HG02970 (cell line): ENCODE data around the gene CNTN5.
A peak's percentile ranks its signal among the peaks of the same experiment; 100 is the strongest.
"Not testable (repeated sequence)": the region's sequence is repeated elsewhere in the genome, so short reads cannot be mapped to it uniquely, and the experiment has no call there.

Experiments
- ATAC-seq: cut with Tn5 transposase; IDR thresholded peaks from one replicate; pipeline ENCODE4 v1.9.1; 2021; ENCODE audit warnings: mild to moderate bottlenecking, moderate library complexity, moderate number of reproducible peaks; ENCODE audit not compliant: unreplicated experiment, low FRiP score

The CNTN5 gene

DNA sequence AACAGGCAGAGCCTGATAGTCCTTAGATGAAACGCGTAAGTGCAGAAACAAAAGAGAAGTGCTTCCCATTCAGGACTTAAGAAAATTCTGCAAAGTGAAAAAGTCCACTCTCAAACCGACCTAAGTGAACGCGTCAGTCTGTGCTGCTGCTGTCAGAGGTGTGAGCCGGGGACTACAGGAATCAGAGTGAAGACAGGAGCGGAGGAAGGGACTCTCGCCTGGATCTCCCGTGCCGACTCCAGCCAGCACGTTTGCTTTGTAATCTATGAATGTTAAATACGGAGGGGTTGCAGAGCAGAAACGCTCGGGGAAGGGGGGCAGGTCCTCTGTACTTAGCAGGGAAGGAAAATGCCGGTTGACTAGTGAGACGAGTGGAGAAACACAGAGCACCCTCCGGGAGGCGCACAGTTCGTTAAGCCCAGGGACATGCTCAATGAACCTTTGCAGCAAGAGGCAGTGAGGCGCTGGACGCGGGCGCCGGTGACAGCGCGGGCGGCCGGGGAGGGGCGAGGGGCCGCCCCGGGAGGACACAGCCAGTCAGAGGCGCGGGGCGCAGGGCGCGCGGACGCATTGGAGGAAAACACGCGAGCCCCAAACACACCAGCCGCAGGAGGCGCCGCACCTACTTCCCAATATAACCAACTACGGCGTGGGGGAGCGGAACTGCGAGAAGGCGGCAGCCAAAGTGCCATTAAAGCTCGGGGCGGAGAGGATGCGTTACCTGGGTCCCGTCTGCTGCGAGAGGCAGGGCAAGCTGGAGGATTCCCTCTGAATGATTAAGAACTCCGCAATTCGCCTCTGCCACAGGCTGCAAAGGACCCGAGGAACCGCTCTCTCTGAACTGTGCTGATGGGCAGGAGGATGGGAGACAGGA is at the start of gene CNTN5:
Gene CNTN5 (plus strand): TSS at position 598 of the 874 bp plus-strand sequence.
- no peak for ATAC-seq

DNA sequence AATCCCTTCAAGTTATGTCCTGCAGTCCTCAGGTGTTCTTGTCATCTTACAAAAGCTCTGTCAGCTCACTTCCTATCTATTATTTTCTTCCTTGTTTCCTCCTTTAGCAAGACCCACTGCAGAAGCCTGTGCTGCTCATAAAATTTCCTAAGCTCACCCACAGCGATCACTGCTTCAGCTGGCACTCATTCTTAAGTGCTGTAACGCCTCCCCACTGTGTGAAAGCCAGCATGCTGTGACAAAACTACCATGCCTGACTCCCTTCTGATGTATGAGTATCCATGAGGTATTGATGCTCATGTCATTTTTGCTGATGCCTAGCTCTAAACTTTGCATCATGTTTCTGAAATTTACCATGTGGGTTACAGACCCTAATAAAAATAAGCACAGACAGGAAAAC is 41.5 kb upstream of the CNTN5 start:
- no peak for ATAC-seq

DNA sequence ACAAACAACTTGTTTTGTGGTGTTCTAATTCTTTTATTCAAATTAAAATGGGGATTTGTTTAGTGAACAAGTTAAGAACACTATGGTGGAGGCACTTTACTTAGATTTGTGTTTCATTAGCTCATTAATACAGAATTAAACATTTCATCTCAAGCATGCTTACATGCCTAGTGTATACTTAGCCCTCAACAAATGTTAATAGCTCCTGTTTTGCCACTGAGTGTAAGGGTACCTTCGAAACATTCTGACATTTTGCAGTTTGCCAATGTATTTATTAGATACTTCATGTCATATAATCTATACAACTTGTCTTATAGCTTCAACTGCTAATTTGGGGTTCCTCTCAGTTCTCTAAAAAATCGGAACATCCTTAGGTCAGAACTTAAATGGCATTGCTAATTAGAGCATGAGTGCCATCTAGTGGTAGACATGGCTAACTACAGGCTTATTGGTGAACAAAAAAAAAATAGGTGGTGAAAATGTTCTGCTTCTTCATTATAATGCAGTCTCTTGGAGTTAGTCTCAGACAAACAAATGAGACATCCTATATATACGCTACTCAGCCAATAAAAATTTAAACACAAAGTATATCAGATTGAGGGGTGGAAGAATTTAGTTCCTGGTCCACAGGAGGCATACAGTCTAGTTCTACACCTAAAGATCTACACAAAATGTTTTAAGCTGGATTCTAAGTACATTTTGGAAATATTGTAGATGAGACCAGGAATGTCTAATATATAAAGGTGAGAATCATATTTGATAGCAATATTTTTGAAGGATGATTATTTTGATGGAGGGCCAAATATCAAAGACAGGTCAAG is 4.9 kb upstream of the CNTN5 start:
- no peak for ATAC-seq

DNA sequence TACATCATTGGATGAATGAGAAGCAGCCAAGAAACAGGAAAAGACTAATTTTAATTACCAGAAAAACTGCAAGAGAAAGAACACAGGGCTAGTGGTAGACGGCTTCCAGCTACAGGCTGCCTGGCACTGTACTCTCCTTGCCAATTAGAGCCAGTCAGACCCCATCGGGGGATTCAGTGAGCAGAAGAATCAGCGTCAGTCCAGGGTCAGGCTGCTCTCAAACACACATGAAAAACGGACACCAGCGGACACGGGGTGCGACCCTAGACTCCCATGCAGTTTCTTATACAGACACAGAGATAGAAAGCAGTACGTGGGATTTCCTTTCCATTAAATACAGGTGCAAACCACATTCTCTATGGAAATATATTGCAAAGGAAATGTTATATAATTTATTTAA is 1.1 kb upstream of the CNTN5 start:
- ATAC-seq = no peak

DNA sequence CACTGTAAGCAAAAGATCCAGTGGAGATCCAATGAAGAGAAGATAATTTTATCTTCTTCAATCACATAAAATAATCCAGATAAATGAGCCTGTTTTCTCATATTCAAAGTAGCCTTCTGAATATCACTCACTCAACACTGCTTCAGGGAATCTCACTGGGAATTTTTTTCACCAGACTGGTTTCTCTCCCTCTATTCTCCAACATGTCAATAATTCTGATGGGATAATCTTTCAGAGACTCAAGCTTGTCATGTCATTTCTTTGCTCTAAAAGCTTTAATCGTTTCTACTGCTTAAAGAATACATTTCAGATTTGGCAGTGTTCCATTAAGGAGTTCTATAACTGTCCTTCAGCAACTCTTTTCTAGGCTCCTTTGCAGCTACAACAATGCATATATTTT is 16.3 kb downstream of the CNTN5 start:
- no peak for ATAC-seq

DNA sequence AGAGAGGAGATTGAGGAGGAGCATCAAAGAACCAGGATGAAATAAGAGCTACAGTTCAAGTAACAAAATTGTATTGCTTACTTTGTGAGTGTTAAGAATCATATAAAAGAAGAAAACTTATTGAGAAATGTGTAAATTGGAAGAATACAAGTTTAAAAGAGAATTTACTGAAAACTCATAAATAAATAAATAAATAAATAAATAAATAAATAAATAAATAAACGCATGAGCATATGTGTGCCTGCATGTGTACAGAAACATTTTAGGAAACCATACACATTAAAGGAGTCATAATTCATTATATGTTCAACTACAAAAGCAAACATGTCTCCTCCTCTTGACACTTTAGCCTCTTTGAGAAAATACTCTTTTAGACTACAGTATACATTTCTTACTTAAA is 42.6 kb downstream of the CNTN5 start:
- no peak for ATAC-seq

DNA sequence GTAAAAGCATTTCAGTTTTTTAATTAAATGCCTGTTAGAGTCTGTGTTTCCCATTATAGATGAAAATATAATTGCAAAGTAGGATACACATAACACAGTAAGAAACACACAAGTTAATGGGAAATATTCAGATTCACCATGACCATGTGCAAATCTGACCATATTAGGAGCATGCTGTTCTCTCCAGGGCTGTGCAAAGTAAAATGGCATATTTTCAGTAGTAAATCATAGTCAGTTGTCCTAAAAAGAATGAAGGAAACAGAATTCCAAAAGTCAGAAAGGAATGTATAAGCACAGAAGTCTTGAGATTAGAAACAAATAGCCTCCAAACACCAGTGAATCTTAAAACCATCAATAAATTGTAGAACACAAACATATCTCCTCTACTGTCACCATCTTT is 44.4 kb downstream of the CNTN5 start:
- ATAC-seq = no peak

DNA sequence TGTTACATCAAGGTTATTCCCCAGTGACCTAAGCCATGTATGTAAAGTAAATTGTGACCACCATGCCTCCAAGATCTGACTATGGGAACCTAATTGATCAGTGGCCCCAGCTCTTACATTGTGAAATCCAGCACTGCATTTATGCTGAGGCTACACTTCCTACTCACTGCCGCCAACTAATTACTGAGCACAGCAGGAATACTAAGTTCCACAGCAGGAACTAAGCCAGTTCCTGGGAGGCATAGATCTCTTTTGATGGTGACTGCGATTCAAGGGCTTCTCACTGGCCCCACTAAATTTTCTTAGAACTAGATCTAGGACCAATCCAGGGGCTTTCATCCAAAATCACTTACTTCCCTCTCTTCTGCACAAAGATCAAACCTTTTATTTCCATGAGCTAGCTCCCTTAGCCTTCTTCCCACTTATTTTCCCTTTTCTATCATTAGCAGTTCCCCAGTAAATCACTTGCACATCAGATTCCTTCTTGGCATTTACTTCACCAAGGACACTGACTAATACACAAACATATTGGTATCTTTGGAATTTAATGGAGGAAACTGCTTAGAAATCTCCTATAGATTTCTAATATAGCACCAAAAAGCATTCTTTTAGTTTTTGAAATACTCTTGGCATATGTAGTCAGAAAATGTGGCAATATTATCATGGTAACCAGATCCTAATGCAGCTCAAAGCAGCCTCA is 46.0 kb downstream of the CNTN5 start:
- ATAC-seq = no peak

DNA sequence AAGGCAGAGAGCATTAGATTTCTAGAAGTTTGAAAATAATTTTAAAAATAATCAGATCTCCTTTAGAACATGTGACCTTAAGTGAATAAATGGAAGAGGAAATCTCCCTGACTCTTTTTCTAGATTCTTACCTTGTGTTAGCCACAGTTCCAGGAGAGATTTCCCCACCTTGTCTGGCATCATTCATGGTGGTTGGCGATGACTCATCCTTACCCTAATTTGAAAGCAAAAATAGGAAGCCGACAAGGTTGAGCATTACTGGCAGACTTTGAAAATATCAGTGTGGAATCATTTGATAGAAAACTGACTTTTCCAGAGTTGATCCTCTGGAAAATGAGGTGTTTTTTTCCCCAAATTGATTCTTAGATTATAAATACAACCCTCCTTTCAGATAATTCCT is 48.1 kb downstream of the CNTN5 start:
- no peak for ATAC-seq

DNA sequence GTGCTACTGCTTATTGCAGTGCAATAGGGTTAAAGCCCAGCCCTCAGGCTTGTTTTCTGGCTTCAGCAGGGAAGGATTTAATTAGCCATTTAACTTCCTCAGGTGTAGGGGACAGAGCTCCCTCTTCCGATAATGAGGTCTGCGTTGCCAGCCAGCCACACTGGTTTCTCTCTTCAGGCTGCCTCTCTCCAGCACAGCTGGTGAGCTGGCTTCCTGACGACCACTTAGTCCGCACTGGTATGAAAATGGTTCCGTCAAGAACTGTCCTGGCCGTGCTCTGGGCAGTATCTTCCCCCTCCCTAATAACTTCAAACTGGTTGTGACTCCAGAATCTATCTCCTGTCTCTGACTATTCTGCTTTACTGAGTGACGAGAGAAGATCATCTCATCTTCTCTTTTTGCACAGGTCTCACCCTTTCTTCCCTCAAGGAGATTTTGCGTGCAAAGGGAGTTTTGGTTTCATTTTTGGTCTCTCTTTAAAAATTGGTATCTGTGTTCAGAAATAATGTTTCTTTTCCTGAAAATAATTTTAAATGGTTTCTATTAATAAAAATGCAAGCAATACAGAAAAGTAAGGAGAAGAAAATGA is 49.2 kb downstream of the CNTN5 start:
- ATAC-seq = peak; percentile 82

DNA sequence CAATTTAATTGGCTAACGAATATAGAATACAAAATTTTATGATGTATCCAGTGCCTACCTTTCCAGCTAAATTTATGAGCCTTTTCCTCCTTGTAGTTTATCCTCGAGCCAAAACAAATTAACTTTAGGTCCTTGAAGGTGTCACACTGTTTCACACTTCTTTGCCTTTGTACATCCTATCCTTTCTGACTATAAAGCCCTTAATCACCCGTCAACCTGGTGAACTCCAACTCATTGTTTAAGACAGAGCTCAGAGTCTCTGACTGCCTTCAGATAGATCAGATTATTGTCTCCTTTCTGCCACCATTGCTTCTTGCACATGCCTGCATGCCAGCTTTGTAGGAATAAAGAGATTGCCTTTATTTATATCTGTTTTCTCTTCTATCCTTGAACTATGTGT is 58.8 kb downstream of the CNTN5 start:
- ATAC-seq = no peak

DNA sequence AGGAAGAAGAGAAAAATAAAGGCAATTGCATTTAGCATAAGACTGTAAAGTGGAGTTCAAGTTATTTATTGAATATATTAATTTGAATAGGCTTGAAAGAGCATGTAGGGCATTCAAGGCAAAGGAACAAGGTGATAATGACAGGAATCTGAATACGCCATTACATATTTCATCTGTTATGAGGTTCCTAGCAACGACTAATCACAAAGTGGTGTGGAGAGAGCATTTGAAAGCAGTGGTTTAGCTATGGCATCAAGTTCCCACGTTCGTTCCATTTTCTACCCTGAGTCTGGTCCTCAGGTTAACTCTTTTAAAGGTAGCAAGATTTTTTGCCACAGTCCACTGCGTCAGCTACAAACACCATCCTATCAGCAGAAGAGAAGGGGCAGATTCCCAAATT is 59.4 kb downstream of the CNTN5 start:
- ATAC-seq = no peak

DNA sequence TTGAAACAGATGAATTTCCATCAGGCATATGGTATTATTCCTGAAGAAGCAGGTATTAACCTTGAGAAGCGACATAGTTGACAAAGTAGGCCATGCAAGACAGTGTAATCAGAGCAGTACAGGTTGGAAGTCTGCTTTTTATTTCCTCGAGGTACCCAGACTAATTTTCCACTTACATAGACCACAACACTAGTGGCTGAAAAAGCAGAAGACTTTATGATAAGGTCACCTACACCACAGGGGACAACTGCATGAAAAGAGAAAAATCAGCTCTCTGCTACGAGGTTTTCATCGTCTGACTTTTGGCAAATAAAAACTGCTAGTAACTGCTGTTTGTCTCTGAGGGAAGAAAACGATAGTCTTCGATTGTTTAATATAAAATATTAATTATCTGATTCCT is 77.5 kb downstream of the CNTN5 start:
- ATAC-seq = no peak

DNA sequence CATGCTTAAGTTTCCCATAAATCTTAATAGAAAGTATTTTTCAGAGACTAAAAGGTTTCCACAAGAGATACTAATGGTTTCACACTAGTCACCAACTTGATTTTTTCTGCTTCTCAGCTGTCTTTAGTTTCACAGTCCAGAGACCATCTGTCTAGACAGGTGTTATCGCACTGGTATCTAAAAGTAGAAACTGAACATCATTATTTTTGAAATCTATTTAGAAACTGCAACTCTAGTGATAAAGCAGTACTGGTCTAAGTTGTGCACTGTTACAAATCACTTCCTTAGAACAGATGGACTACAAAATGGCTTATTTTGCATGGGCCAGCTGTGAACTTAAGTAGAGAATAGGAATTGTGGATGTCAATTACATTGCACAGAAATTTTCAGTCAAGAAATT is 78.0 kb downstream of the CNTN5 start:
- peak; percentile 91 for ATAC-seq

DNA sequence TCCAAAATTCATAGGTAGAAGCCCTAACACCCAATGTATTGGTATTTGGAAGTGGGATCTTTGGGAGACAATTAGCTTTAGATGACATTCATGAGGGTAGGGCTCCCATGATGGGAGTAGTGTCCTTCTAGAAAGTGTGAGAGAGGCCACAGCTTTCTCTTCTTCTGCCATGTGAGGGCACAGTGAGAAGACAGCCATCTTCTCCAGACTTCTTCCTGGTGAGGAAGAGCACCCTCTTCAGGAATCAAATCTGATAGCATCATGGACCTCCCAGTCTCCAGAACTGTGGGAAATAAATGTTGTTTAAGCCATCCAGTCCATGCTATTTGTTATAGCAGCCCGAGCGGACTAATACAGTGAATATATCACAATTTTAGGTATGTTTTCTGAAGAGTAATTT is 96.9 kb downstream of the CNTN5 start:
- ATAC-seq = no peak

DNA sequence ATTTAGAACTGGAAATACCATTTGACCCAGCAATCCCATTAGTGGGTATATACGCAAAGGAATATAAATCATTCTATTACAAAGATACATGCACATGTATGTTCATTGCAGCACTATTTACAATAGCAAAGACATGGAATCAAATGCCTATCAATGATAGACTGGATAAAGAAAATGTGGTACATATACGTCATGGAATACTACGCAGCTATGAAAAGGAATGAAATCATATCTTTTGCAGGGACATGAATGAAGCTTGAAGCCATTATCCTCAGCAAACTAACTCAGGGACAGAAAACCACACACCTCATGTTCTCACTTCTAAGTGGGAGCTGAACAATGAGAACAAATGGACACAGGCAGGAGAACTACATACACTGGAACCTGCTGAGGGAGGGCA is 113.1 kb downstream of the CNTN5 start:
- not testable (repeated sequence) for ATAC-seq

DNA sequence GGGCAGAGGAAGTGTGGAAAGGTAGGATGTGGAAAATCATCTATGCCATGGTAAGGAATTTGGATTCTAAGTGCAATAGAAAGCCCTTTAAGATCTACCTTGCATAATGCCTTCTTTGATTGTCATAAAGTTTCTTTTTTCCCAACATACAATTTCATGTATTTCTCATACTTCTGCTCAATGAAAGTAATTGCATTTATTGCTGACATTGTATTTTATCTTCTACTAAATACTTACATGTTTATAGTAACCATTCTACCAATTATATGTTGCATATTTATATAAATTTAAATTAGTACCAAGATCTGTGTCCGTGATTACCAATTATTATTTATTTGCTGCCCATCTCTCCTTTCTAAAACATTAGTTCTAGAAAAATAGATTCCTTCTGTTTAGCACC is 114.8 kb downstream of the CNTN5 start:
- ATAC-seq = no peak

DNA sequence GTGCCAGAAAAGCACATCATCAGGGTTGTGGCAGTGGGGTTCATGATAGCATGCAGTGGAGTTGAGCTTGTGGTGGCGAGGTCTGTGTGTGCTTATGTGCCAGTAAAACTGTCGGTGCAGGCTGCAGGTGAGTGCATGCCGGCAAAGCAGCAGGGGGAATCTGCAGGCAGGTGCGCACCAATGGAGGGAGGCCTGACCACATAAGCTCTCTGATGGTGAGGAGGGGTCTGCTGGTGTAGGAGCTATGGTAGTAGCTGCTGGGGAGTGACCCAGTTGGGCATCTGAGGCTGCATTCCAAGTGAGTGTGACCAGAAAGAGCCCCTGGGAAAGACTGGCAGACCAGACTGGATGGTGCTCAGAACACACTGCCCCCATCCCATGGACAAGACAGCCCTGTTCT is 121.5 kb downstream of the CNTN5 start:
- ATAC-seq = no peak

DNA sequence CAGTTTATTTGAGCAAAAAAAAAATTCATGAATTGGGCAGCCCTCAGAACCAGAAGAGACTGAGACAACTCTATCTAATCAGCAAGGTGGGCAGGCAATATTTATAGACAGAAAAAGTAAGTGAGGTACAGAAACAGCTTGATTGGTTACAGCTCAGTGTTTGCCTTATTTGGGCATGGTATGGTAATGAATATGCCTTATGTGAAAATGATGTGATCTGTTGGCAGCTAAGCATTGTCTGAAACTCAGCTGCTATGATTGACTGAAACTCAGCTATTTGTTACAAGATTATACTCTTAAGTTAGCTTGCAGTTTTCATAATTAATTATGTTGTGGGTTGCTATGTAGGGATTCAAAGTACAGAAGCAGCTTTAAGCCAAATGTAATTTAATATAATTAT is 127.6 kb downstream of the CNTN5 start:
- ATAC-seq = no peak

DNA sequence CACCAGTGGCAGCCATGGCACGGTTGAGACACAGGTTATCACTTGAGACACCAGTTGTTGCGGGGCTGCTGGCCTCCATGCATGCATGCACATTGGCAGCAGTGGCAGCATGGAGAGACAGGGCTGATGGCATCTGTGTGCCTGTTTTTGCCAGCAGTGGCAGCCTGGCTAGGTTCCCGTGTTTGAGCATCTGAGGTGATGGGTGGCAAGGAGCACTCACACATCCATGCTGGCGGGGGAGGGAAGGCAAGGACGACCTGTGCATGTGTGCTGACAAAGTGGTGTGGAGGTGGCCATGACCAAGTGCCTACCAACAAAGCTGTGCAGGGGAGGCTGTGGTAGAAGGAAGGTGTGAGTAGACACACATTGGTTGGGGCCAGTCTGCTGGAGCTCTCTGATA is 133.5 kb downstream of the CNTN5 start:
- ATAC-seq = no peak

DNA sequence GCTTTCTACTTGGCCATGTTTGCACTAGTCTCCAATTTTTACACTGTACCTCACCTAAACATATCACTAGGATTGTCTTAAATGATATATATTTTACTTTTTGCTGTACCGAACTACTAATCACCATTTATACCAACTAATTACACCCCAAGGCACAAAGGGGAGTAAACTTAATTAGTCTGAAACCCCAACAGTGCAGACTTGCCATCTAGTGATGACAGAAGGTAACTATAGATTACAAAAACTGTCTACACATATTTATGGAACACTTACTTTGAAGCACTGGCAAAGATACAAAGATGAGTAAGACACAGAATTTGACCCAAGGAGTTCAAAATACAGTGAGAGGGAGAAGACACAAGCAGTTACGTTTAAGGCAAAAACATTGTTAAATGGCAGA is 139.7 kb downstream of the CNTN5 start:
- no peak for ATAC-seq
